22Rv1 (cell line): Measurements from ENCODE around the gene HOXB1.

ENCODE experiments used
- H3K27ac ChIP-seq: fragments of 450-650 bp; 2 replicates; pipeline ENCODE4 v1.5.1; 2017
- CTCF ChIP-seq: fragments of 450-650 bp; IDR thresholded peaks from 2 replicates; pipeline ENCODE4 v1.5.1; 2017; ENCODE audit warnings: mild to moderate bottlenecking
- ZFX ChIP-seq: fragments of 450-650 bp; IDR thresholded peaks from 2 replicates; pipeline ENCODE4 v1.6.1; 2017; ENCODE audit warnings: antibody characterized with exemption, borderline replicate concordance

HOXB1 gene

GRCh38 chr17:48562934-48563333, 32.1 kb upstream of the HOXB1 start:
- TF ChIP-seq ZFX: no peak
- TF ChIP-seq CTCF: no peak
- H3K27ac ChIP-seq: no peak overlapping the region

GRCh38 chr17:48561884-48562810, 31.3 kb upstream of the HOXB1 start:
- H3K27ac ChIP-seq: peak overlapping the region; percentile 52
- TF ChIP-seq ZFX (no peak), CTCF (peak; percentile 21; the same call in 1 of the 2 replicates)

GRCh38 chr17:48559840-48560817, 29.3 kb upstream of the HOXB1 start:
- H3K27ac ChIP-seq: no peak overlapping the region
- no peak for TF ChIP-seq ZFX
- TF ChIP-seq CTCF: no peak

GRCh38 chr17:48559122-48559839, 28.5 kb upstream of the HOXB1 start:
- H3K27ac ChIP-seq: no peak overlapping the region
- TF ChIP-seq ZFX: no peak
- no peak for TF ChIP-seq CTCF

GRCh38 chr17:48558831-48559121, 28.0 kb upstream of the HOXB1 start:
- TF ChIP-seq CTCF (no peak), ZFX (no peak)
- no peak overlapping the region for H3K27ac ChIP-seq

GRCh38 chr17:48558057-48558830, 27.4 kb upstream of the HOXB1 start:
- TF ChIP-seq CTCF (no peak), ZFX (no peak)
- H3K27ac ChIP-seq: no peak overlapping the region
